ENCODE measurements around the gene CHERP.
"Not testable (repeated sequence)": the region's sequence is repeated elsewhere in the genome, so short reads cannot be mapped to it uniquely, and the experiment has no call there.

CHERP gene

DNA sequence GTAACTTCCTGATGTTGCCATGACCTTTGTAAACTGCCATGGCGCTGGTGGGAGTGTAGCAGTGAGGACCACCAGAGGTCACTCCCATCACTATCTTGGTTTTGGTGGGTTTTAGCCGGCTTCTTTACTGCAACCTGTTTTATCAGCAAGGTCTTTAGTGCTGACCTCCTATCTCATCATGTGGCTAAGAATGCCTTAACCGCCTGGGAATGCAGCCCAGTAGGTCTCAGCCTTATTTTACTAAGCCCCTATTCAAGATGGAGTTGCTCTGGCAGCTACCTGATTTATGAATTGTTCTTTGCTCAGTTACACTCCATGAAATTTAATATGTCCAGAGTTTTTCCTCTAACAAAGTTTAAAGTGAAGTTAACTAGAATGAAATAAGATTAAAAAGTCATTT, 65.8 kb downstream of the CHERP start:
- no peak for DNase-seq (ENCODE audit: low read depth in 2 of 2)

DNA sequence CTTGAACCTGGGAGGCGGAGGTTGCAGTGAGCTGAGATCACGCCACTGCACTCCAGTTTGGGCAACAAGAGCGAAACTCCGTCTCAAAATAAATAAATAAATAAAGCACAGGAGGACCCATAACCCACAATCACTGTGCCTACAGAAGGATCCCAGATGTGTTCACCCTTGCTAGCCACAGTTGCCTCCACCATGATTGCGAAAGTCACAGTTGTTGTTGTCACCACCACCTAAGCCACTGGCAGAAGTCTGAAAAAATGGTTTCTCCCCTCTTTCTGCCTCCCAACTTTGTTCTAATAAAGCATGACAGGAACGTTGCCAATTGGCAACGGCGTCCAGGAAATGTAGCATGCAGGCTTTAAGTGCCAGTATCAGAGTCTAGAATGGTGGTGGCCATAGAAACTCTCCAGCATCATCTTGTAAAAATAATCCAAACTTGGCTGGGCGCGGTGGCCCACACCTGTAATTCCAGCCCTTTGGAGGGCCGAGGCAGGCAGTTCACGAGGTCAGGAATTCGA, 68.3 kb downstream of the CHERP start:
- no peak for DNase-seq (ENCODE audit: low read depth in 2 of 2)

DNA sequence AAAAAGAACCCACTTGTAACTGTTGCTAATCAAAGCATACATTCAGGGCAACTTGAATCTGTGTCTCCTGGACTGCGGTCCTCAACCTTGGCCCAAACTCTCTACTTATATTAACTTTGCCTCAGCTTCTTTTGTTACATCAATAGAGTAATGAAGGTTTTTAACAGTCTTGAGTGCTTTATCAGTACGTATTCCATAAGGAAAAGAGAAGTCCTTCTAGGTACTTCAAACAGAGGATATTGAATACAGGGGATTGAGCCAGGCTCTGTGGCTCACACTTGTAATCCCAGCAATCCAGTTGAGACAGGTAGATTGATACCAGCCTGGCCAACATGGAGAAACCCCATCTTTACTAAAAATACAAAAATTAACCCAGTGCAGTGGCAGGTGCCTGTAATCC, 69.2 kb downstream of the CHERP start:
- no peak for DNase-seq (ENCODE audit: low read depth in 2 of 2)

DNA sequence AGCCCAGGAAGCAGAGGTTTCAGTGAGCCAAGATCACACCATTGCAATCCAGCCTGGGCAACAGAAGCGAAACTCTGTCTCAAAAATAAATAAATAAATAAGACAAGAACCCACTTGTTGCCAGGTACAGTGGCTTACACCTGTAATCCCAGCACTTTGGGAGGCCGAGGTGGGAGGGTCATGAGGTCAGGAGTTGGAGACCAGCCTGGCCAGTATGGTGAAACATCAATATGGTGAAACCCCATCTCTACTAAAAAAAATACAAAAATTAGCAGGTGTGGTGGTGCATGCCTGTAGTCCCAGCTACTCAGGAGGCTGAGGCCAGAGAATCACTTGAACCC, 69.7 kb downstream of the CHERP start:
- not testable (repeated sequence) for DNase-seq (ENCODE audit: low read depth in 2 of 2)

DNA sequence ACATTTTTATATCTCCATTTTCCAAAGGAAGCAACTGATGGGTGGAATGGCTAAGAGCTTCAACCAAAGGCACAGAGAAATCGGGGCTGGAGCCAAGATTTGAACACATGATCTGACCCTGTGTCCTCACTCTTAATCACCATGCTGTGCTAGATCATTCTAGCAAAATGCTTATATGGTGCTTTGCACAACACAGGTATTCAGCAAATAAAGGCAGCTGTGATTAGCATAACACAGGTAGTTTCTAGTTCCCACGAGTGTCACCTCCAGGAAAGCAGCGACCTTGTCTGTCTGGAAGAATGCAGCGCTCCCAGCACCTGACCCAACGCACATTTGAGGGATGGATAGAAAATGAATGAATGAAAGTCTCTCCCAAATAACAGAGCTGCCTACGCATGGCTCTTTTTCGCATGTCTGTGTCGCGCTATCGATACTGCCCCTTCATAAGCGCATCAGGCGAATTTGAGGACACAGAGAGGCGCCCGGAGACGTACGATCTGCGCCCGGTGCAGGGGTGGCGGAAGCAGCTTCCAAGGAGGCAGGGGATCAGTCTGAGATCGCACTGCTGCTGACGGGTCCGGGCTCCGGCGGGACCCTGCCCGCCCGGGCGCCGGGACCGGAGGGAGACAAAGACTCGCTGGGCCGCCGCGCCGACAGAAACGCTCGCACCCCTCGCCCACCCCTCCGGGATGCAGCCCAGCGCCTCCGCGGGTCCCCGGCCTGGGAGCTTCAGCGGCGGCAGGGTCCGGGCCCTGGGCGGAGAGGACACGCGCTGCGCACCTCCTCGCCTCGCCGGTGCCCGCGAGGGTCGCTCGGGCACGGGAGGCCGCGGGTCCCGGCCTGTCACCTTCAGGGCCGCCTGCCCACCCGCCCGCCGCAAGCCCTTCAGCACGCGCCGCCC, 71.1 kb downstream of the CHERP start:
- DNase-seq (ENCODE audit: low read depth in 2 of 2), result no peak

DNA sequence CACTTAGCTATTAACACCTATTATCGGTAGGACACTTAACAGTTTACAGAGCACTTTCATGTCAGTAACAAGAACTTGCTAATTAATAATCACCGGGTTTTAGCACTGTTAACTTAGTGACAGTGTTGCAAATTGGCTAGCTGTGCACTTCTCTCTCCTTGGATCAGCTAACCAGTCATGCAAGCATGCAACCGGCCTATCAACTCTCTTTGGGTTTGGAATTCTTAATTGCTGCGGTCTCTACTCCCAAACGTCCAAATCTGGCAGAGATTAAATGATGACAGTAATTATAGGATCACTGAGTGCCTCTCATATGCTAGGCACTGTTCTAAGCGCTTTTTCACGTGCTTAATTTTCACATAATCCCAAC, 71.7 kb downstream of the CHERP start:
- no peak for DNase-seq (ENCODE audit: low read depth in 2 of 2)
